Liver (tissue), 9 donors: ENCODE measurements around the gene MEGF10. TPM values are rescaled to one million over a fixed set of nuclear protein-coding genes. Genes with fewer than 3 reads are reported as not detected.

Experiments
- DNase-seq: peaks from one replicate; pipeline ENCODE4 v3.0.0-alpha.2; 2017; ENCODE audit warnings: low spot score
- H3K27ac ChIP-seq, 2 donors: one replicate each; pipeline ENCODE4 v1.7.0; 2013; ENCODE audit warnings: inconsistent platforms in 2 of 2, low read length in 2 of 2, control low read depth in 1 of 2, low read depth in 1 of 2, mild to moderate bottlenecking in 1 of 2
- H3K27me3 ChIP-seq, 4 donors: one replicate each; pipeline versions ENCODE4 v1.6.1 to v1.7.0; 2013; ENCODE audit warnings: low read length in 3 of 4, inconsistent platforms in 1 of 4, mild to moderate bottlenecking in 1 of 4, moderate library complexity in 1 of 4; ENCODE audit not compliant: control insufficient read depth in 4 of 4, insufficient read depth in 4 of 4
- H3K36me3 ChIP-seq, 4 donors: one replicate each; pipeline versions ENCODE4 v1.6.1 to v1.7.0; 2013; ENCODE audit warnings: low read length in 3 of 4, mild to moderate bottlenecking in 3 of 4, low read depth in 1 of 4, moderate library complexity in 1 of 4; ENCODE audit not compliant: control insufficient read depth in 4 of 4, insufficient read depth in 3 of 4
- H3K4me1 ChIP-seq, 4 donors: one replicate each; pipeline versions ENCODE4 v1.6.1 to v1.7.0; 2013; ENCODE audit warnings: low read length in 3 of 4, mild to moderate bottlenecking in 3 of 4, moderate library complexity in 1 of 4; ENCODE audit not compliant: control insufficient read depth in 4 of 4, insufficient read depth in 4 of 4
- H3K4me3 ChIP-seq, 3 donors: one replicate each; pipeline versions ENCODE4 v1.6.1 to v1.7.0; 2013; ENCODE audit warnings: low read length in 3 of 3, control low read depth in 1 of 3, low read depth in 1 of 3, mild to moderate bottlenecking in 1 of 3
- H3K9ac ChIP-seq, 2 donors: one replicate each; pipeline ENCODE4 v1.7.0; 2013; ENCODE audit warnings: low read length in 2 of 2, mild to moderate bottlenecking in 2 of 2, moderate library complexity in 2 of 2, control low read depth in 1 of 2, low read depth in 1 of 2
- H3K9me3 ChIP-seq, 4 donors: one replicate each; pipeline versions ENCODE4 v1.6.1 to v1.7.0; 2013; ENCODE audit warnings: low read length in 3 of 4; ENCODE audit not compliant: control insufficient read depth in 4 of 4
- EGR1 ChIP-seq, 2 donors: IDR thresholded peaks; 2 replicates each; pipeline ENCODE4 v1.6.1; 2016 to 2018; ENCODE audit warnings: antibody characterized with exemption in 2 of 2, low read depth in 2 of 2
- FOXA1 ChIP-seq: IDR thresholded peaks from 2 replicates; pipeline ENCODE4 v1.6.1; 2016; ENCODE audit warnings: antibody characterized with exemption
- FOXA2 ChIP-seq: IDR thresholded peaks from 2 replicates; pipeline ENCODE4 v1.6.1; 2016; ENCODE audit warnings: antibody characterized with exemption
- GABPA ChIP-seq, 2 donors: IDR thresholded peaks in 1 of 2; conservative IDR thresholded peaks in 1 of 2; 2 replicates each; pipeline ENCODE4 v1.6.1; 2016; ENCODE audit warnings: antibody characterized with exemption in 2 of 2, mild to moderate bottlenecking in 1 of 2, moderate library complexity in 1 of 2
- HNF4A ChIP-seq, 2 donors: conservative IDR thresholded peaks; 2 replicates each; pipeline ENCODE4 v1.6.1; 2016; ENCODE audit warnings: antibody characterized with exemption in 2 of 2, mild to moderate bottlenecking in 2 of 2
- JUND ChIP-seq, 2 donors: IDR thresholded peaks; 2 replicates each; pipeline ENCODE4 v1.6.1; 2016; ENCODE audit warnings: antibody characterized with exemption in 2 of 2
- RAD21 ChIP-seq, 2 donors: IDR thresholded peaks; 2 replicates each; pipeline ENCODE4 v1.6.1; 2016; ENCODE audit warnings: antibody characterized with exemption in 2 of 2, mild to moderate bottlenecking in 2 of 2
- RXRA ChIP-seq, 2 donors: IDR thresholded peaks; 2 replicates each; pipeline ENCODE4 v1.6.1; 2017 to 2018; ENCODE audit warnings: antibody characterized with exemption in 2 of 2, mild to moderate bottlenecking in 1 of 2
- SP1 ChIP-seq: IDR thresholded peaks from 2 replicates; pipeline ENCODE4 v1.6.1; 2018; ENCODE audit warnings: antibody characterized with exemption, mild to moderate bottlenecking
- TAF1 ChIP-seq: conservative IDR thresholded peaks from 2 replicates; pipeline ENCODE4 v1.6.1; 2016; ENCODE audit warnings: antibody characterized with exemption, mild to moderate bottlenecking
- YY1 ChIP-seq: IDR thresholded peaks from 2 replicates; pipeline ENCODE4 v1.6.1; 2016; ENCODE audit warnings: antibody characterized with exemption, mild to moderate bottlenecking
- WGBS: extraction: QIAGEN DNeasy Blood & Tissue Kit; methylation state at CpG from one replicate; pipeline ENCODE4 v1.1.7; 2013; 5-methylcytosine and 5-hydroxymethylcytosine counted together
- polyA plus RNA-seq, 2 donors: library from polyadenylated mRNA; stranded (reverse) in 1 of 2; unstranded in 1 of 2; fragments of 200-250 nt in 1 of 2; fragments of >200 nt in 1 of 2; fragmentation: Nextera tagmentation in 1 of 2; extraction: Ambion mirVana in 1 of 2; gene quantifications; one replicate each; pipeline versions ENCODE4 v1.2.1 to v1.2.3, GENCODE V29; 2013 to 2015
- total RNA-seq, 2 donors: library from RNA; depleted of rRNA; stranded (reverse); fragments of >200 nt; gene quantifications; one replicate each; pipeline ENCODE4 v1.2.3, GENCODE V29; 2014
- TF ChIP-seq, protein P1 (sequence below): fragments of 150-350 bp; IDR thresholded peaks from 2 replicates; pipeline ENCODE4 v1.5.1; 2017; ENCODE audit warnings: improper control_type of control experiment, low read depth, low read length; ENCODE audit not compliant: missing input control
- TF ChIP-seq, protein P2 (sequence below): IDR thresholded peaks from 2 replicates; pipeline ENCODE4 v1.6.1; 2016; ENCODE audit warnings: antibody characterized with exemption
- TF ChIP-seq, protein P3 (sequence below): IDR thresholded peaks from 2 replicates; pipeline ENCODE4 v1.6.1; 2016; ENCODE audit warnings: antibody characterized with exemption
- TF ChIP-seq, protein P4 (sequence below): IDR thresholded peaks from 2 replicates; pipeline ENCODE4 v1.6.1; 2016; ENCODE audit warnings: antibody characterized with exemption
- TF ChIP-seq, protein P5 (sequence below): IDR thresholded peaks from 2 replicates; pipeline ENCODE4 v1.6.1; 2016; ENCODE audit warnings: antibody characterized with exemption, mild to moderate bottlenecking
- donor health status: healthy.
- donor health status: healthy.
- donor health status: healthy.
- donor health status: healthy.
- donor health status: healthy.

Gene MEGF10
- total and polyA plus RNA-seq, 4 donors = 0.05 to 1.0 (median 0.33) TPM; not detected in 1

DNA sequence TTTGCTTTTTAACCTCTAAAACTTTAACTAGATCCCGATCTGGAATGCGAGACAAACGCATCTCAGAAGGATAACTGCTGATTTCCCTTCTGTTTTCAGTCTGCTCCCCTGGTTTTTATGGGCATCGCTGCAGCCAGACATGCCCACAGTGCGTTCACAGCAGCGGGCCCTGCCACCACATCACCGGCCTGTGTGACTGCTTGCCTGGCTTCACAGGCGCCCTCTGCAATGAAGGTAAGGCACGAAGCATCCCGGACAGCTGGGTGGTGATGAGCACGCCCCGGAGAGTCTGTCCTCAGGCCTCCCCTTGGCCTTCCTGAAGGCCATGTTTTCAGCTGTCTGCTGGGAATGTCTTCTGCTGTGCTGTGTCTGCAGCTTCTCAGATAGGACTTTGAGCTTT is 144.0 kb downstream of the MEGF10 start:
- H3K36me3 ChIP-seq = no peaks in the 10 kb centered on the region
- whole genome bisulfite sequencing = 92% methylated on average over 12 of the region's 12 CpGs
- no peak overlapping the region for H3K4me3 ChIP-seq
- H3K27ac ChIP-seq = no peak overlapping the region
- H3K9me3 ChIP-seq = no peaks in the 10 kb centered on the region
- H3K4me1 ChIP-seq = peaks cover 0 to 1% (median 0%) of the 10 kb centered on the region in 4 donors
- no peaks in the 10 kb centered on the region for H3K27me3 ChIP-seq
- no peak overlapping the region for H3K9ac ChIP-seq
- TF ChIP-seq, protein P1, sequence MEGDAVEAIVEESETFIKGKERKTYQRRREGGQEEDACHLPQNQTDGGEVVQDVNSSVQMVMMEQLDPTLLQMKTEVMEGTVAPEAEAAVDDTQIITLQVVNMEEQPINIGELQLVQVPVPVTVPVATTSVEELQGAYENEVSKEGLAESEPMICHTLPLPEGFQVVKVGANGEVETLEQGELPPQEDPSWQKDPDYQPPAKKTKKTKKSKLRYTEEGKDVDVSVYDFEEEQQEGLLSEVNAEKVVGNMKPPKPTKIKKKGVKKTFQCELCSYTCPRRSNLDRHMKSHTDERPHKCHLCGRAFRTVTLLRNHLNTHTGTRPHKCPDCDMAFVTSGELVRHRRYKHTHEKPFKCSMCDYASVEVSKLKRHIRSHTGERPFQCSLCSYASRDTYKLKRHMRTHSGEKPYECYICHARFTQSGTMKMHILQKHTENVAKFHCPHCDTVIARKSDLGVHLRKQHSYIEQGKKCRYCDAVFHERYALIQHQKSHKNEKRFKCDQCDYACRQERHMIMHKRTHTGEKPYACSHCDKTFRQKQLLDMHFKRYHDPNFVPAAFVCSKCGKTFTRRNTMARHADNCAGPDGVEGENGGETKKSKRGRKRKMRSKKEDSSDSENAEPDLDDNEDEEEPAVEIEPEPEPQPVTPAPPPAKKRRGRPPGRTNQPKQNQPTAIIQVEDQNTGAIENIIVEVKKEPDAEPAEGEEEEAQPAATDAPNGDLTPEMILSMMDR = no peak
- TF ChIP-seq TAF1 (no peak), JUND (IDR thresholded peaks at IDR 0.05) (no peak), FOXA2 (no peak), HNF4A (conservative IDR thresholded peaks at IDR 0.05) (no peak)
- TF ChIP-seq, protein P2, sequence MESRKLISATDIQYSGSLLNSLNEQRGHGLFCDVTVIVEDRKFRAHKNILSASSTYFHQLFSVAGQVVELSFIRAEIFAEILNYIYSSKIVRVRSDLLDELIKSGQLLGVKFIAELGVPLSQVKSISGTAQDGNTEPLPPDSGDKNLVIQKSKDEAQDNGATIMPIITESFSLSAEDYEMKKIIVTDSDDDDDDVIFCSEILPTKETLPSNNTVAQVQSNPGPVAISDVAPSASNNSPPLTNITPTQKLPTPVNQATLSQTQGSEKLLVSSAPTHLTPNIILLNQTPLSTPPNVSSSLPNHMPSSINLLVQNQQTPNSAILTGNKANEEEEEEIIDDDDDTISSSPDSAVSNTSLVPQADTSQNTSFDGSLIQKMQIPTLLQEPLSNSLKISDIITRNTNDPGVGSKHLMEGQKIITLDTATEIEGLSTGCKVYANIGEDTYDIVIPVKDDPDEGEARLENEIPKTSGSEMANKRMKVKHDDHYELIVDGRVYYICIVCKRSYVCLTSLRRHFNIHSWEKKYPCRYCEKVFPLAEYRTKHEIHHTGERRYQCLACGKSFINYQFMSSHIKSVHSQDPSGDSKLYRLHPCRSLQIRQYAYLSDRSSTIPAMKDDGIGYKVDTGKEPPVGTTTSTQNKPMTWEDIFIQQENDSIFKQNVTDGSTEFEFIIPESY = no peak
- TF ChIP-seq, protein P3, sequence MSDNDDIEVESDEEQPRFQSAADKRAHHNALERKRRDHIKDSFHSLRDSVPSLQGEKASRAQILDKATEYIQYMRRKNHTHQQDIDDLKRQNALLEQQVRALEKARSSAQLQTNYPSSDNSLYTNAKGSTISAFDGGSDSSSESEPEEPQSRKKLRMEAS = no peak
- DNase-seq = no peak

DNA sequence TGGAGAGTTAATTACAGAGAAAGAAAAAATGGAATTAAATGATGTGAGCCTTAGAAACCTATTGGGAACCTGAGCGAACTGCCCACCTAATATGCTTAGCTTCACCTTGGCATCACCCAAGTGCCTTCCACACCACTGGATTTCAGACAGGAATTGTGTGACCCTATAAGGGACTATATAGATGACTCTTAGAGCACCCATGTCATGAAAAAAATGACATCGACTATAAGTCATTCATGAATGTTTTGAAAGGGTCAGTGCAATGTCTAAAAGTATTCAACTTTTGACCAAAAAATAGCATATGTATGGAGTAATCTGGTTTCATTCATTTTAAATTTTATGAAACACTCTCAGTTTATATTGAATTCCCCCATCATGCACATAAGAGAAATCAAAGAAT is 145.2 kb downstream of the MEGF10 start:
- TF ChIP-seq TAF1 (no peak), RAD21 (IDR thresholded peaks at IDR 0.05) (no peak), FOXA2 (no peak), GABPA (IDR thresholded peaks at IDR 0.05 in 1 of 2, conservative IDR thresholded peaks at IDR 0.05 in 1 of 2) (no peak), SP1 (no peak), RXRA (IDR thresholded peaks at IDR 0.05) (no peak), EGR1 (IDR thresholded peaks at IDR 0.05; ENCODE audit: low read depth in 2 of 2) (no peak), JUND (IDR thresholded peaks at IDR 0.05) (no peak), FOXA1 (no peak), YY1 (no peak)
- TF ChIP-seq, protein P1 = no peak
- TF ChIP-seq, protein P4, sequence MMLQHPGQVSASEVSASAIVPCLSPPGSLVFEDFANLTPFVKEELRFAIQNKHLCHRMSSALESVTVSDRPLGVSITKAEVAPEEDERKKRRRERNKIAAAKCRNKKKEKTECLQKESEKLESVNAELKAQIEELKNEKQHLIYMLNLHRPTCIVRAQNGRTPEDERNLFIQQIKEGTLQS = no peak
- TF ChIP-seq, protein P5, sequence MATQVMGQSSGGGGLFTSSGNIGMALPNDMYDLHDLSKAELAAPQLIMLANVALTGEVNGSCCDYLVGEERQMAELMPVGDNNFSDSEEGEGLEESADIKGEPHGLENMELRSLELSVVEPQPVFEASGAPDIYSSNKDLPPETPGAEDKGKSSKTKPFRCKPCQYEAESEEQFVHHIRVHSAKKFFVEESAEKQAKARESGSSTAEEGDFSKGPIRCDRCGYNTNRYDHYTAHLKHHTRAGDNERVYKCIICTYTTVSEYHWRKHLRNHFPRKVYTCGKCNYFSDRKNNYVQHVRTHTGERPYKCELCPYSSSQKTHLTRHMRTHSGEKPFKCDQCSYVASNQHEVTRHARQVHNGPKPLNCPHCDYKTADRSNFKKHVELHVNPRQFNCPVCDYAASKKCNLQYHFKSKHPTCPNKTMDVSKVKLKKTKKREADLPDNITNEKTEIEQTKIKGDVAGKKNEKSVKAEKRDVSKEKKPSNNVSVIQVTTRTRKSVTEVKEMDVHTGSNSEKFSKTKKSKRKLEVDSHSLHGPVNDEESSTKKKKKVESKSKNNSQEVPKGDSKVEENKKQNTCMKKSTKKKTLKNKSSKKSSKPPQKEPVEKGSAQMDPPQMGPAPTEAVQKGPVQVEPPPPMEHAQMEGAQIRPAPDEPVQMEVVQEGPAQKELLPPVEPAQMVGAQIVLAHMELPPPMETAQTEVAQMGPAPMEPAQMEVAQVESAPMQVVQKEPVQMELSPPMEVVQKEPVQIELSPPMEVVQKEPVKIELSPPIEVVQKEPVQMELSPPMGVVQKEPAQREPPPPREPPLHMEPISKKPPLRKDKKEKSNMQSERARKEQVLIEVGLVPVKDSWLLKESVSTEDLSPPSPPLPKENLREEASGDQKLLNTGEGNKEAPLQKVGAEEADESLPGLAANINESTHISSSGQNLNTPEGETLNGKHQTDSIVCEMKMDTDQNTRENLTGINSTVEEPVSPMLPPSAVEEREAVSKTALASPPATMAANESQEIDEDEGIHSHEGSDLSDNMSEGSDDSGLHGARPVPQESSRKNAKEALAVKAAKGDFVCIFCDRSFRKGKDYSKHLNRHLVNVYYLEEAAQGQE = no peak
- 94% methylated on average over 2 of the region's 2 CpGs for WGBS
- no peak overlapping the region for H3K4me3 ChIP-seq
- DNase-seq = no peak
- peaks cover 0 to 1% (median 0%) of the 10 kb centered on the region in 4 donors for H3K4me1 ChIP-seq
- no peaks in the 10 kb centered on the region for H3K36me3 ChIP-seq
- no peaks in the 10 kb centered on the region for H3K27me3 ChIP-seq
- H3K9ac ChIP-seq = no peak overlapping the region
- no peaks in the 10 kb centered on the region for H3K9me3 ChIP-seq
- H3K27ac ChIP-seq = no peak overlapping the region
